Central memory CD4-positive, alpha-beta T cell (primary cell): Measurements from ENCODE around the gene CIRBP.
"Not testable (repeated sequence)": the region's sequence is repeated elsewhere in the genome, so short reads cannot be mapped to it uniquely, and the experiment has no call there.

Experiments
- DNase-seq: peaks from one replicate; pipeline ENCODE4 v3.0.0; 2022

The CIRBP gene

GRCh38 chr19:1244693-1245451 is 24.3 kb upstream of the CIRBP start:
- no peak for DNase-seq

- no peak for DNase-seq
These were observed 23.5 kb upstream of the CIRBP start for GRCh38 chr19:1245494-1246264.

- DNase-seq, result not testable (repeated sequence)
These were observed 22.7 kb upstream of the CIRBP start for GRCh38 chr19:1246265-1247087.

GRCh38 chr19:1247748-1248138 is 21.4 kb upstream of the CIRBP start:
- no peak for DNase-seq

- peak; percentile 72 for DNase-seq
These were observed 20.9 kb upstream of the CIRBP start, which contains the start of gene MIDN for GRCh38 chr19:1248139-1248785. MIDN (plus strand) TSS chr19:1248583; CDS start chr19:1250297, 1,714 bp downstream.

GRCh38 chr19:1248786-1249297 is 20.3 kb upstream of the CIRBP start:
- peak; percentile 88 for DNase-seq

GRCh38 chr19:1249298-1249989 is 19.7 kb upstream of the CIRBP start:
- peak; percentile 95 for DNase-seq

GRCh38 chr19:1249990-1250436 is 19.1 kb upstream of the CIRBP start:
- no peak for DNase-seq

- DNase-seq, result peak; percentile 68
These were observed 18.5 kb upstream of the CIRBP start for GRCh38 chr19:1250437-1251260.

GRCh38 chr19:1251330-1252220 is 17.6 kb upstream of the CIRBP start:
- DNase-seq, result peak; percentile 71

GRCh38 chr19:1252221-1252820 is 16.8 kb upstream of the CIRBP start:
- DNase-seq, result peak; percentile 64

- DNase-seq, result peak; percentile 73
These were observed 16.2 kb upstream of the CIRBP start for GRCh38 chr19:1252821-1253513.

GRCh38 chr19:1253514-1254080 is 15.5 kb upstream of the CIRBP start:
- no peak for DNase-seq

GRCh38 chr19:1254081-1254527 is 15.0 kb upstream of the CIRBP start:
- DNase-seq, result no peak

- DNase-seq, result no peak
These were observed 14.5 kb upstream of the CIRBP start for GRCh38 chr19:1254530-1255185.

GRCh38 chr19:1255186-1256161 is 13.7 kb upstream of the CIRBP start:
- no peak for DNase-seq
